NCI-H2171 treated with DMSO at 0.1 percent for 48 hours (cell line): Measurements from ENCODE around the gene STXBP3.
"Not testable (repeated sequence)": the region's sequence is repeated elsewhere in the genome, so short reads cannot be mapped to it uniquely, and the experiment has no call there.

ENCODE experiments used
- DNase-seq: peaks from one replicate; lab custom pipeline; 2025; lab: John Stamatoyannopoulos, UW

Gene STXBP3

DNA sequence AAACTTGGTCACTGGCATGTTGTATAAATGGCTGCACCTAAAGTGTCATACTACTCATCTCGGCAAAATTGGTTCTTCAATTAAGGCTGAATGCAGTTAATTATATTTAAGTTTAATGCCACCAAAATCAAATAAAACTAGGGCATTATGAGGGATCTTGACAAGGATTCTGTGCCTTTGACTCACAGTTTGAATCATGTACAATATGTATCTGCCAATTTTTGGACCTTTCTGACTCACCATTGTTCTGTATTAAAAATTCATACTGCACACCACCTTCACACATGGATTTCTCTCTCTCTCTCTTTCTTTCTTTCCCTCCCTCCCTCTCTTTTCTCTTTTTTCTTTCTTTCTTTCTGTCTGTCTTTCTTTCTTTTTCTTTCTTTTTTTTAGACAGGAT, 14.1 kb upstream of the STXBP3 start:
- DNase-seq = no peak

- DNase-seq = no peak
Observed at GRCh38 chr1:108734171-108734865, 12.2 kb upstream of the STXBP3 start.

GRCh38 chr1:108742253-108742652, 4.2 kb upstream of the STXBP3 start:
- DNase-seq = peak; percentile 33

GRCh38 chr1:108745980-108746381, 493 bp upstream of the STXBP3 start:
- no peak for DNase-seq

DNA sequence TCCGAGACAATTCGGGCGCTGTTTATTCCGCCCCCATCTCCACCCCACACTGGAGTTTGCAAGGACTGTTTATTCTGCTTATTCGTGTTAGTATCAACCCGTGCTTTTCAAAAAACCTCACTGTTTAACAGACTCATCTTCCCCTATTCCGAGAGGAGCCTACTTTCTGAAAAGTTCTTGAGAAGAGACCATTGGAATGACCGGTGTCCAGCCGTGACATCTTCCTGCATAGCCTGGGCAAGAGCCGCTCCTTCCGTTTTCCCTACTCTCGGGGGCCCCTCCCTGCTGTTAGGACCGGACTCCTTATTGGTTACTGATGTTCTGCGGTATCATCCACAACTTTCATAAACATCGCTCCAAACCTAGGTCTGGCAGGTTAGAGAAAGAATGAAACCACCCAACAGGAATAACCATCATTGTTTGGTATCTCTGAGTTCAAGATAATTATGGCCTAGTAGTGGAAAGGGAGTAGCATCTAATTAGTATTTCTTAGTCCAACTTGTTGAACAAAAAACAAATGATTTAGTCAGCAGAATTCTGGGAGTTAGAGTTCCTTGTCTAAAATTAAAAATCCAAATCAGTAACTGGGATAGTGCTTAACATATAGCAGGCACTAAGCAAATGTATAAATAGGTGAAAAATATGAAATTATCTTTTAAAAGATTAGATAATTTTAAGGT, 837 bp downstream of the STXBP3 start:
- DNase-seq = peak; percentile 74

GRCh38 chr1:108747898-108748297, 1.4 kb downstream of the STXBP3 start:
- DNase-seq = no peak

GRCh38 chr1:108749081-108749480, 2.6 kb downstream of the STXBP3 start:
- DNase-seq = no peak

- peak; percentile 40 for DNase-seq
Observed at GRCh38 chr1:108750476-108751181, 4.2 kb downstream of the STXBP3 start.

DNA sequence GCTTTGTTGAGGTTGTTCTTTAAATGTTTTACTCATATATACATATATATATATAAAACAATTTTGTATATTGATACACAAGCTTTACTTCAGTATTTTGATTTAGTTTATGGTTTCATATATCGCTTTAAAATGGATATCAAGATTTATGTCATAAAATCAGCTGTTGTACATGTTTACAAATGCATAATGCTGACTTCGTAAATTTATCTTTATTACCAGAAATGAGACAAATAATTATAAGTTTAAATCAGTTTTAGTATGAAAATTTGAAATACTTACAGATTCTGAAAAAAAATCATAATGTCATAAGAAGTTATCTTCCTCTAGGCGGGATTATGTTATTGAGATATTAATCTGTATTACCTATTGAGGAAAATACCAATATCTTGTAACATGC, 6.9 kb downstream of the STXBP3 start:
- DNase-seq = no peak

GRCh38 chr1:108758796-108759195, 12.3 kb downstream of the STXBP3 start:
- DNase-seq = peak; percentile 81

DNA sequence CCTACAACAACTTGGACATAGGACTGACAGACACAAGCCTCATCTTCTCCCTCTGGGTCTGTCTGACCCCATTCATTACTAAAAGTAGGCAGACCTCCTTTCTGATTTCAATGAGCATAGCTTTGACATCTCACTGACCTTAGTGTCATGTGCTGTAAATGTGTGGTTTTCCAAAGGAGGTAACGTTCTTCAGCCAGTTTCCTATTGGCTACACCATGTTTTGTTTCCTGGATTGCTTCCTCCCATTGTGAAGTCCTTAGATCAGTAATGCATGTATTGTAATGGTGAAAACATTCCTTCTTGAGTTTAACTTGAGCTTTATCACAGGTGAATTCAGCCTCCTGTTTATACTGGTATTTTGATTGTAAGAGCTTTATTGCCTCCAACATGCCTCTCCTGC, 20.6 kb downstream of the STXBP3 start:
- no peak for DNase-seq

GRCh38 chr1:108767708-108768107, 21.2 kb downstream of the STXBP3 start:
- DNase-seq = no peak

DNA sequence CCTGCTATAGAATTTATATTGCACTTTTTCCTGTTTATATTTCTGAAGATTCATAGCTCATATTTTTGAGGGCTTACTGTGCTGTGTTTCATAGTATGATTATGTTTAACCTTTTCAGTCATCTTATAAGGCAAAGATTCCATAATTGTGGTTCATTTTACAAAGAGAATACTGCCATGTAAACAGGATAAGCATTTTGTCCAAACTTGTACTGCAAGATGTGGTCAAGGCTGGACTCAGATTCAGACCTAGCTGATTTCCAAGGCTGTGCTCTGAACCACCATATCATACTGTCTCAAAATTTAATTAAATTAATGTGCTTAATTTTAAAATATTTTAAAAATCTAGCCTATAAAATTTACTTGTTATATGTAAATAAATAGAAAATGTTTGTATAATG, 31.4 kb downstream of the STXBP3 start:
- DNase-seq = no peak

DNA sequence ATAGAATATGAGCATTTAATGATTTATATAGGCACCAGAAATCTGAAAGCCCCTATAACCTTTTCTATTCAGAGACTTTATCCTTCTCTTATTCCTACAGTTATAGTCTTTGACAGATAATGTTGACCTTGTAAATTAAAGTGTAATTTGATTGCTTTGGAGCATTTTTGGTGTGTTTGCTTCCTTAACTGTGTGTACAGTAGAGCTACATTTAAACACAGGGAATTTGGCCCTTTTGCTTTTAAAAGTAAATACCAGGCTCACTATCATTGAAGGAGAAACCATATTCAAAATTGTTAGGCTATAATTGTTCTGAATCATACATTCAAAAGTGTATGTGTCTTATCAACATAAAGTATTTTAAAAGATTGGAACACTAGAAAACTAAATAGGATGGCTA, 33.0 kb downstream of the STXBP3 start:
- no peak for DNase-seq

- DNase-seq = no peak
Observed at GRCh38 chr1:108780937-108781574, 34.6 kb downstream of the STXBP3 start.

- DNase-seq = not testable (repeated sequence)
Observed at GRCh38 chr1:108781575-108781944, 35.1 kb downstream of the STXBP3 start.

DNA sequence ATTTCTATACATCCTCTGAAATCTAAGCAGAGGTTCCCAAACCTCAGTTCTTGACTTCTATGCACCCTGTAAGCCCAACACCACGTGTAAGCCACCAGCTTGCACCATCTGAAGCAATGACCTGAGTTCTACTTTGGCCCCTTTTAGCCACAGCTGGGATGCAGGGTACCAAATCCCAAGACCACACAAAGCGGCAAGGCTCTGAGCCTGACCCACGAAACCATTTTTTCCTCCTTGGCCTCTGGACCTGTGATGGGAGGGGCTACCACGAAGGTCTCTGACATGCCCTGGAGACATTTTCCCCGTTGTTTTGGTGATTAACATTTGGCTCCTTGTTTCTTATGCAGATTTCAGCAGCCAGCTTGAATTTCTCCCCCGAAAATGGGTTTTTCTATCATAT, 38.8 kb downstream of the STXBP3 start:
- no peak for DNase-seq

GRCh38 chr1:108785880-108786279, 39.4 kb downstream of the STXBP3 start:
- DNase-seq = no peak

DNA sequence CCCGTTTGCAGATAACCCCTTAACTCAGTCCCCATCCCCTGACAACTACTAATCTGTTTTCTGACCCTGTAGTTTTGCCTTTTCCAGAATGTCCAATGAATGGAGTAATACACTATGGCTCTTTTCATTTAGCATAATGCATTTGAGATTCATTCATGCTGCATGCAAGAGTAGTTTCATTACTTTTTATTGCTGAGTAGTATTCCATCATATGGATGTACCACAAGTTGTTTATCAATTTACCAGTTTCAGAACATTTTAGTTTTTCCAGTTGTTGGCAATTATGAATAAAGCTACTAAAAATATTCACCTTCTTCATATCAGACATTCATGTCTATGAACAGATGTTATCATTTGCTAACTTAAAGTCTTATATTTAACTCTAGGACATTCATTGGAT, 45.3 kb downstream of the STXBP3 start:
- no peak for DNase-seq

DNA sequence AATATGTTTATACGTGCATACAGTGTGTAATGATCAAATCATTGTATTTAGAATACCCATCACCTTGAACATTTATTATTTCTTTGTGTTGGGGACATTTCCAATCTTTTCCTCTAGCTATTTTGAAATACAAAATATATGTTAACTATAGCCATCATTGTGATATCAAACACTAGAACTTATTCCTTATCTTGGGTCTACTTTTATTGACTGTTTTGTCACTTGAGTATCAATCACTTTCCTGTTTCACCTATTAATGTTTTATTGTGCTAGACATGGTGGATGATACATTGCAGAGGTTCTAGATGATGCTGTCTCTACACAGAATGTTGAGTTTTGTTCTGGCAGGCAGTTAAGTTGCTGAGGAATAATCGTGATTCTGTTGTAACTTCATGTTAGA, 45.9 kb downstream of the STXBP3 start:
- DNase-seq = no peak

- DNase-seq = no peak
Observed at GRCh38 chr1:108799001-108799400, 52.5 kb downstream of the STXBP3 start.

GRCh38 chr1:108801101-108801500, 54.6 kb downstream of the STXBP3 start:
- DNase-seq = no peak

GRCh38 chr1:108803548-108803947, 57.1 kb downstream of the STXBP3 start:
- no peak for DNase-seq
